PC-3 (cell line): ENCODE measurements around the gene STX11. TPM values are rescaled to one million over a fixed set of nuclear protein-coding genes. Genes with fewer than 3 reads are reported as not detected.

Experiments used
- ATAC-seq: fragments of 200-7000 bp; cut with Tn5 transposase; 2 replicates; pipeline ENCODE4 v1.9.1; 2020; ENCODE audit warnings: mild to moderate bottlenecking, moderate library complexity
- BruUV-seq: library from RNA; stranded (reverse); fragments of 400-500 nt; replicated peaks from 2 replicates; lab custom pipeline; 2021; lab: Mats Ljungman, UMichigan
- CTCF ChIA-PET: fragments of 300-600 bp; sonication (Branson Sonifier 250); formaldehyde crosslinking; loops from one replicate; lab custom pipeline; 2022; ENCODE audit warnings: antibody characterized with exemption; lab: Charles Lee
- POLR2A ChIA-PET: fragments of 300-600 bp; sonication (Branson Sonifier 250); formaldehyde crosslinking; loops from one replicate; lab custom pipeline; 2022; ENCODE audit warnings: antibody characterized with exemption; ENCODE audit not compliant: unreplicated experiment; lab: Charles Lee
- DNase-seq: peaks from one replicate; pipeline ENCODE4 v3.0.0-alpha.2; 2015
- H2AFZ ChIP-seq: fragments of 300-600 bp; sonication (generic); 2 replicates; pipeline ENCODE4 v1.6.0; 2016; ENCODE audit warnings: antibody characterized with exemption, low read length
- H3F3A ChIP-seq: fragments of 300-600 bp; sonication (generic); one replicate; pipeline ENCODE4 v1.6.0; 2017; ENCODE audit warnings: antibody characterized with exemption, low read length, control low read depth, mild to moderate bottlenecking; ENCODE audit not compliant: unreplicated experiment
- H3K27ac ChIP-seq: fragments of 300-600 bp; sonication (generic); 2 replicates; pipeline ENCODE4 v1.5.1; 2016; ENCODE audit warnings: mild to moderate bottlenecking, low read length
- H3K27me3 ChIP-seq: fragments of 300-600 bp; sonication (generic); 2 replicates; pipeline ENCODE4 v1.6.1; 2016; ENCODE audit warnings: low read length, mixed read lengths
- H3K36me3 ChIP-seq: fragments of 300-600 bp; sonication (generic); 2 replicates; pipeline ENCODE4 v1.6.1; 2016; ENCODE audit warnings: low read depth, mixed run types, low read length, mixed read lengths
- H3K4me1 ChIP-seq: fragments of 300-600 bp; sonication (generic); 2 replicates; pipeline ENCODE4 v1.5.1; 2016; ENCODE audit warnings: low read length; ENCODE audit not compliant: insufficient read depth
- H3K4me2 ChIP-seq: fragments of 300-600 bp; sonication (generic); 2 replicates; pipeline ENCODE4 v1.6.0; 2016; ENCODE audit warnings: low read length
- H3K4me3 ChIP-seq: fragments of 300-600 bp; sonication (generic); 2 replicates; pipeline ENCODE4 v1.5.1; 2016; ENCODE audit warnings: mild to moderate bottlenecking, low read length, mixed read lengths
- H3K79me2 ChIP-seq: fragments of 300-600 bp; sonication (generic); 2 replicates; pipeline ENCODE4 v1.6.1; 2017; ENCODE audit warnings: low read length, mixed read lengths
- H3K9ac ChIP-seq: fragments of 300-600 bp; sonication (generic); 2 replicates; pipeline ENCODE4 v1.6.0; 2016; ENCODE audit warnings: mild to moderate bottlenecking, low read length
- H3K9me2 ChIP-seq: fragments of 300-600 bp; sonication (generic); replicated peaks from 2 replicates; pipeline ENCODE4 v1.6.1; 2016; ENCODE audit warnings: mixed run types, low read length, mixed read lengths
- H3K9me3 ChIP-seq: fragments of 300-600 bp; sonication (generic); 2 replicates; pipeline ENCODE4 v1.6.1; 2016; ENCODE audit warnings: low read length, mixed read lengths
- H4K20me1 ChIP-seq: fragments of 300-600 bp; sonication (generic); 2 replicates; pipeline ENCODE4 v1.6.1; 2016; ENCODE audit warnings: low read length, mixed read lengths
- EZH2 ChIP-seq: fragments of 300-600 bp; sonication (generic); IDR thresholded peaks from one replicate; pipeline ENCODE4 v1.6.1; 2017; ENCODE audit warnings: antibody characterized with exemption, mild to moderate bottlenecking, low read length; ENCODE audit not compliant: unreplicated experiment
- EZH2phosphoT487 ChIP-seq: fragments of 300-600 bp; sonication (generic); IDR thresholded peaks from 2 replicates; pipeline ENCODE4 v1.6.1; 2018; ENCODE audit warnings: mild to moderate bottlenecking, antibody characterized with exemption, low read length, borderline replicate concordance
- intact Hi-C: fragments of 100-400 bp; cut with micrococcal nuclease; formaldehyde crosslinking; loops from 2 replicates; pipeline ENCODE4 v1.9.0; 2023
- total RNA-seq: library from RNA; depleted of rRNA; stranded (reverse); fragments of >200 nt; gene quantifications from 2 replicates; pipeline ENCODE4 v1.2.3, GENCODE V29; 2014
- TF ChIP-seq, protein P1 (sequence below): fragments of 300-600 bp; sonication (generic); conservative IDR thresholded peaks from 2 replicates; pipeline ENCODE4 v1.5.1; 2017; ENCODE audit warnings: antibody characterized with exemption, low read depth, mild to moderate bottlenecking, low read length

The STX11 gene
- total RNA-seq, 1 experiment from 2014 or later, result 1.5 TPM

GRCh38 chr6:144215932-144216667 lies 65.8 kb downstream of the STX11 start:
- no TSS peak for BruUV-seq

GRCh38 chr6:144216668-144217218 lies 66.4 kb downstream of the STX11 start:
- Histone ChIP-seq H3K4me1 (peaks cover 15% of the 10 kb centered on the region), H3K9ac (peak overlapping the region; percentile 73), H3K36me3 (no peaks in the 10 kb centered on the region), H3K79me2 (no peaks in the 10 kb centered on the region), H2AFZ (peak overlapping the region; percentile 82), H3K4me2 (peak overlapping the region; percentile 89), H4K20me1 (no peaks in the 10 kb centered on the region), H3F3A (no peaks in the 10 kb centered on the region), H3K9me2 (no peaks in the 10 kb centered on the region), H3K9me3 (no peaks in the 10 kb centered on the region), H3K4me3 (peak overlapping the region; percentile 72), H3K27ac (peak overlapping the region; percentile 61), H3K27me3 (no peaks in the 10 kb centered on the region)
- TF ChIP-seq EZH2 (no peak), EZH2phosphoT487 (no peak)
- TF ChIP-seq, protein P1, sequence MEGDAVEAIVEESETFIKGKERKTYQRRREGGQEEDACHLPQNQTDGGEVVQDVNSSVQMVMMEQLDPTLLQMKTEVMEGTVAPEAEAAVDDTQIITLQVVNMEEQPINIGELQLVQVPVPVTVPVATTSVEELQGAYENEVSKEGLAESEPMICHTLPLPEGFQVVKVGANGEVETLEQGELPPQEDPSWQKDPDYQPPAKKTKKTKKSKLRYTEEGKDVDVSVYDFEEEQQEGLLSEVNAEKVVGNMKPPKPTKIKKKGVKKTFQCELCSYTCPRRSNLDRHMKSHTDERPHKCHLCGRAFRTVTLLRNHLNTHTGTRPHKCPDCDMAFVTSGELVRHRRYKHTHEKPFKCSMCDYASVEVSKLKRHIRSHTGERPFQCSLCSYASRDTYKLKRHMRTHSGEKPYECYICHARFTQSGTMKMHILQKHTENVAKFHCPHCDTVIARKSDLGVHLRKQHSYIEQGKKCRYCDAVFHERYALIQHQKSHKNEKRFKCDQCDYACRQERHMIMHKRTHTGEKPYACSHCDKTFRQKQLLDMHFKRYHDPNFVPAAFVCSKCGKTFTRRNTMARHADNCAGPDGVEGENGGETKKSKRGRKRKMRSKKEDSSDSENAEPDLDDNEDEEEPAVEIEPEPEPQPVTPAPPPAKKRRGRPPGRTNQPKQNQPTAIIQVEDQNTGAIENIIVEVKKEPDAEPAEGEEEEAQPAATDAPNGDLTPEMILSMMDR, result no peak
- ChIA-PET POLR2A (interaction anchor here (0.6 to 1.4 kb wide), 2 partner anchors 69 to 152 kb away, joined by 5 to 12 read pairs; no protein-coding TSS in a partner anchor), CTCF (interaction anchor here (0.5 to 1.5 kb wide), 4 partner anchors 50 to 264 kb away, joined by 3 to 8 read pairs (median 3); no protein-coding TSS in a partner anchor)
- ATAC-seq (no peak; the same call in 1 of the 2 replicates), DNase-seq (no peak)
- no TSS peak for BruUV-seq
- intact Hi-C loops, result loop anchor here (1.0 to 5.0 kb wide), 6 partner anchors 26 to 266 kb away; no protein-coding TSS in a partner anchor

More at GRCh38 chr6:144215932-144216667, 65.8 kb downstream of the STX11 start:
- H3K9me2 ChIP-seq, result no peaks in the 10 kb centered on the region
- DNase-seq (peak; percentile 94), ATAC-seq (peak; percentile 82)
- TF ChIP-seq EZH2phosphoT487 (no peak), EZH2 (no peak)
- TF ChIP-seq, protein P1, result peak; percentile 66
- H3K4me3 ChIP-seq, result peak overlapping the region; percentile 72
- H4K20me1 ChIP-seq, result no peaks in the 10 kb centered on the region
- peak overlapping the region; percentile 73 for H3K9ac ChIP-seq
- ChIA-PET POLR2A (interaction anchor here (0.6 to 1.4 kb wide), 2 partner anchors 70 to 151 kb away, joined by 5 to 12 read pairs; no protein-coding TSS in a partner anchor), CTCF (interaction anchor here (0.5 to 1.5 kb wide), 4 partner anchors 50 to 264 kb away, joined by 3 to 8 read pairs (median 3); no protein-coding TSS in a partner anchor)
- intact Hi-C loops, result loop anchor here (1.0 to 5.0 kb wide), 6 partner anchors 26 to 266 kb away; no protein-coding TSS in a partner anchor
- H3K9me3 ChIP-seq, result no peaks in the 10 kb centered on the region
- peaks cover 15% of the 10 kb centered on the region for H3K4me1 ChIP-seq
- no peaks in the 10 kb centered on the region for H3F3A ChIP-seq
- H3K79me2 ChIP-seq, result no peaks in the 10 kb centered on the region
- peak overlapping the region; percentile 91 for H2AFZ ChIP-seq
- H3K36me3 ChIP-seq, result no peaks in the 10 kb centered on the region
- H3K27ac ChIP-seq, result peak overlapping the region; percentile 61
- peak overlapping the region; percentile 89 for H3K4me2 ChIP-seq
- H3K27me3 ChIP-seq, result no peaks in the 10 kb centered on the region
